ENCODE measurements around the gene MPC2.

GRCh38 chr1:167871331-167871730 is 65.5 kb downstream of the MPC2 start:
- TF ChIP-seq CTCF (optimal IDR thresholded peaks at IDR 0.05 in 1 of 3, IDR thresholded peaks at IDR 0.05 in 1 of 3, conservative IDR thresholded peaks at IDR 0.05 in 1 of 3; ENCODE audit: extremely low read depth in 1 of 3, insufficient read depth in 2 of 3, low read length in 3 of 3) (no peak), EZH2 (IDR thresholded peaks at IDR 0.05; ENCODE audit: low read length) (no peak)
